Natural killer cell (primary cell): ENCODE results near the gene S100A12. TPM values are rescaled to one million over a fixed set of nuclear protein-coding genes. Genes with fewer than 3 reads are reported as not detected.

Experiments used
- ATAC-seq, 3 donors: fragments of 150-1000 bp in 2 of 3; fragments of 200-7000 bp in 1 of 3; cut with Tn5 transposase; 1 replicate in 1 of 3; 2 replicates in 2 of 3; pipeline ENCODE4 v1.10.0; 2021; ENCODE audit warnings: mild to moderate bottlenecking in 2 of 3, moderate library complexity in 2 of 3
- DNase-seq, 2 donors: peaks; one replicate each; pipeline versions ENCODE4 v3.0.0 to v3.0.0-alpha.2; 2013 to 2021; ENCODE audit warnings: mixed read lengths in 1 of 2
- H3K27ac ChIP-seq: one replicate; pipeline ENCODE4 v1.5.1; 2013; ENCODE audit warnings: mild to moderate bottlenecking, low read length
- H3K27me3 ChIP-seq: one replicate; pipeline ENCODE4 v1.6.1; 2013; ENCODE audit warnings: low read length; ENCODE audit not compliant: control insufficient read depth, insufficient read depth
- H3K36me3 ChIP-seq: one replicate; pipeline ENCODE4 v1.6.1; 2013; ENCODE audit warnings: low read length; ENCODE audit not compliant: control insufficient read depth, insufficient read depth
- H3K4me1 ChIP-seq: one replicate; pipeline ENCODE4 v1.6.1; 2013; ENCODE audit warnings: low read length; ENCODE audit not compliant: control insufficient read depth, insufficient read depth
- H3K4me3 ChIP-seq: one replicate; pipeline ENCODE4 v1.5.1; 2013; ENCODE audit warnings: low read length
- H3K9me3 ChIP-seq: one replicate; pipeline ENCODE4 v1.6.1; 2013; ENCODE audit warnings: low read length; ENCODE audit not compliant: control insufficient read depth, insufficient read depth
- H3K27ac Mint-ChIP-seq, 2 donors: one replicate each; pipeline ENCODE4 v1.8.0; 2022; ENCODE audit warnings: mild to moderate bottlenecking in 2 of 2, mixed read lengths in 2 of 2, moderate library complexity in 1 of 2
- H3K27me3 Mint-ChIP-seq, 2 donors: one replicate each; pipeline ENCODE4 v1.8.0; 2022; ENCODE audit warnings: low read depth in 2 of 2, mixed read lengths in 2 of 2
- H3K36me3 Mint-ChIP-seq: one replicate; pipeline ENCODE4 v1.8.0; 2022; ENCODE audit warnings: mixed read lengths
- H3K4me1 Mint-ChIP-seq, 2 donors: one replicate each; pipeline ENCODE4 v1.8.0; 2022; ENCODE audit warnings: mixed read lengths in 2 of 2
- H3K4me3 Mint-ChIP-seq: one replicate; pipeline ENCODE4 v1.8.0; 2022; ENCODE audit warnings: mild to moderate bottlenecking, moderate library complexity, mixed read lengths
- H3K9me3 Mint-ChIP-seq, 2 donors: one replicate each; pipeline ENCODE4 v1.8.0; 2022; ENCODE audit warnings: mixed read lengths in 2 of 2
- WGBS: methylation state at CpG from one replicate; pipeline ENCODE4 v1.1.7; 2013; ENCODE audit warnings: missing lambda C conversion rate; ENCODE audit not compliant: insufficient coverage; 5-methylcytosine and 5-hydroxymethylcytosine counted together
- intact Hi-C: fragments of 100-400 bp; cut with micrococcal nuclease; formaldehyde crosslinking; loops from one replicate; pipeline ENCODE4 v1.14.2; 2022
- total RNA-seq, 4 donors: library from RNA; stranded (reverse); fragments of 120-200 nt in 1 of 4; gene quantifications; one replicate each; pipeline versions ENCODE4 v1.2.3 to v1.2.4, GENCODE V29; 2013 to 2022
- TF ChIP-seq, protein P1 (sequence below): fragments of 200-600 bp; IDR thresholded peaks from one replicate; pipeline ENCODE4 v1.8.0; 2022; ENCODE audit warnings: antibody characterized with exemption

S100A12 gene
- total RNA-seq, 3 donors from 2014 or later (not counting 1 experiment from before 2014, with no cell fraction given) = 11.4 to 20.4 TPM; not detected in 1

DNA sequence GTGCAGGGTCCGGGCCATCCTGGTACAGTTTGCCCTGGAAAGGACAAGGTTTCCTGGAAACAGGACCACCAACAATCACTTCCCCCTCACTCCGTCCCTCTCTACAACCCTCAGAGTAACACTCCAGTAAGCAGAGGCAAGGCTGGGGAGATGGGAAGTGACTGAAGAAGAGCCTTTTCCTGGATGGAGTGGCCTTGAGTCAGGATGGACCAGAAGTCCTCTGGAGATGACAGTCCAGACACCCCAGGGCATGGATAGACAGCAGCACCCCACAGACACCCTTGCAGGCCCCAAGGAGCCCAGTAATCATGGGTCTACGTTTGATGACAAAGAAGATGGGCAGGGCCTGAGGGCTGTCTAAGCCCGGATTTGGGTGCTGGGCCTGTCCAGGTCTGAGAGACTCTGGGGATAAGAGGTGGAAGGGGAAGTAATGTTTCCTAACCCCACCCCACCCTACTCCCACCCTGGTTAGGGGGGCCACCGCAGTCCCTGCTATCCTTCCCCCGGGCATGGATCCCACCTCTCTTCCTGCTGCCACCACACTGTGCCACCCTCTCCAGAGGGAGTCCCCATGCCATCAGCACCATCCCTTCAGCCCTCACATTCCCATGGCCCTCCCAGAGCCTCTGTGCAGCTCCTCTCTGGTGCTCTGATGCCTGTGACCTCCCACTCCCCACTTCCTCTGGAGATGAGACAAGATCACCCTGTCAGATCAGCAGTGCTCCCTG is 22.7 kb upstream of the S100A12 start:
- Histone ChIP-seq H3K4me3 (no peak overlapping the region), H3K27ac (no peak overlapping the region), H3K27me3 (no peaks in the 10 kb centered on the region), H3K9me3 (no peaks in the 10 kb centered on the region), H3K36me3 (no peaks in the 10 kb centered on the region), H3K4me1 (no peaks in the 10 kb centered on the region)
- Mint-ChIP-seq H3K27ac (no peak overlapping the region), H3K9me3 (no peaks in the 10 kb centered on the region), H3K27me3 (peaks cover 10 to 16% of the 10 kb centered on the region in 2 donors), H3K4me3 (no peak overlapping the region), H3K36me3 (no peaks in the 10 kb centered on the region), H3K4me1 (no peaks in the 10 kb centered on the region)
- intact Hi-C loops = no loop called here
- DNase-seq (no peak), ATAC-seq (no peak)
- WGBS = 86% methylated on average over 4 of the region's 6 CpGs
- TF ChIP-seq, protein P1, sequence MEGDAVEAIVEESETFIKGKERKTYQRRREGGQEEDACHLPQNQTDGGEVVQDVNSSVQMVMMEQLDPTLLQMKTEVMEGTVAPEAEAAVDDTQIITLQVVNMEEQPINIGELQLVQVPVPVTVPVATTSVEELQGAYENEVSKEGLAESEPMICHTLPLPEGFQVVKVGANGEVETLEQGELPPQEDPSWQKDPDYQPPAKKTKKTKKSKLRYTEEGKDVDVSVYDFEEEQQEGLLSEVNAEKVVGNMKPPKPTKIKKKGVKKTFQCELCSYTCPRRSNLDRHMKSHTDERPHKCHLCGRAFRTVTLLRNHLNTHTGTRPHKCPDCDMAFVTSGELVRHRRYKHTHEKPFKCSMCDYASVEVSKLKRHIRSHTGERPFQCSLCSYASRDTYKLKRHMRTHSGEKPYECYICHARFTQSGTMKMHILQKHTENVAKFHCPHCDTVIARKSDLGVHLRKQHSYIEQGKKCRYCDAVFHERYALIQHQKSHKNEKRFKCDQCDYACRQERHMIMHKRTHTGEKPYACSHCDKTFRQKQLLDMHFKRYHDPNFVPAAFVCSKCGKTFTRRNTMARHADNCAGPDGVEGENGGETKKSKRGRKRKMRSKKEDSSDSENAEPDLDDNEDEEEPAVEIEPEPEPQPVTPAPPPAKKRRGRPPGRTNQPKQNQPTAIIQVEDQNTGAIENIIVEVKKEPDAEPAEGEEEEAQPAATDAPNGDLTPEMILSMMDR = no peak

DNA sequence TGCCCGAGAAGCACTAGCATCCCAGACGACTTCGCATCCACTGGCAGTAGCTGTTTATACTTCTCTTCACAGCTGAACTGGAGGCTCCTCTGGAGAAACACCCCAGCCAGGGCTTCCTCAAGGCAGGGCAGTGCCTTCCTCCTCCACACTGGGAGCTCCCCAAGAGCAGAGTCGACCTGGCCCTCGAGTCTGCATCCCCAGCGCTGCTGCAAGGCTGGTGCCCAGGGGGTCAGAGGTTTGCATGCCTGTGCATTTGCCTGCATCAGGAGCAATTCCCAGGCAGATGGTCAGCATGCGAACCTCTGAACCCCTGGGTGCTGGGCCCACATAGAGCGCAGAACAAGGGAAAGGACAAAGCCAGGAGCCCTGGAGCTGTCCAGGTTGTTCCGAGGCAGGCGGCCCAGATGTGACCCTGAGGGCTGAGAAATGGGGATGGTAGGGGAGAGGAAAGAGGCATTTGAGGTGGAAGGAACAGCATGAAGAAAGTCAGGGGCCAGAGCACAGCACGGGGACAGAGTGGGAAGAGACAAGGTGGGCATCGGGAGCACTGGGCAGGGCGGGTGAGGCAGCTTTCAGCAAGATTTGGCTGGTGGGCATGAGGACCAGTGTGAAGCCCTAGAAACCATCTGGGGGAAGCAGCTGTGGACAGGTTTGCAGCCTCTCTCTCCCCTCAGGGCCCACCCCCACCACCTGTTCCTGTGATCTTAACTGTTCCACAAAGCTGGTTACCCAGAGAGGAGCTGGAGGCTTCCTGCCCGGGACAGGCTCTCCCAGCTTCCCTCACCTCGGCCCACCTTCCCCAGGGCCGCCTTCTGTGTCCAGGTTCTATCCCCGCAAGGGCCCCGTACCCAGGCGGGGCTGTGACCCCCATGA is 21.9 kb upstream of the S100A12 start:
- Histone ChIP-seq H3K4me1 (no peaks in the 10 kb centered on the region), H3K27me3 (no peaks in the 10 kb centered on the region), H3K4me3 (no peak overlapping the region), H3K27ac (no peak overlapping the region), H3K36me3 (no peaks in the 10 kb centered on the region), H3K9me3 (no peaks in the 10 kb centered on the region)
- Mint-ChIP-seq H3K36me3 (no peaks in the 10 kb centered on the region), H3K27me3 (peaks cover 12 to 16% of the 10 kb centered on the region in 2 donors), H3K9me3 (no peaks in the 10 kb centered on the region), H3K4me3 (no peak overlapping the region), H3K27ac (no peak overlapping the region), H3K4me1 (no peaks in the 10 kb centered on the region)
- TF ChIP-seq, protein P1 = no peak
- ATAC-seq (no peak), DNase-seq (no peak)
- WGBS = 85% methylated on average over 19 of the region's 19 CpGs
- intact Hi-C loops = no loop called here

DNA sequence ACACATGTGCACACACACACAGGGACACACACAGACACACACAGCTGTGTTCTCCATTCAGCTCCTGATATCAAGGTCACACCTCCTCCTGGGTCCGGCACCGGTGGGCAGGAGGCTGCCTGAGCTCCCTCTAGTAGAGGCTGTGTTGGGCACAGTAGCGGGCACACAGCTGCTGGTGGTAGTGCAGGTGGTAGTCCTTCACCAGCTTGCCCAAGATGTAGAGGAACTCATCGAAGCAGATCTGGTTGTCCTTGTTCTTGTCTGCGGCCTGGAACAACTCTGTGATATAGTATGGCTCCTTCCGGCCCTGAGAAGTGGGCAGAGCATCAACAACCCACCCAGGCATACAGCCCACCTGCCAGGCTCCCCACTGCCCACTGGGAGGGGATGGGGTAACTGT is 21.0 kb upstream of the S100A12 start:
- intact Hi-C loops = no loop called here
- Mint-ChIP-seq H3K27me3 (peaks cover 12 to 16% of the 10 kb centered on the region in 2 donors), H3K27ac (no peak overlapping the region), H3K4me1 (no peaks in the 10 kb centered on the region), H3K4me3 (no peak overlapping the region), H3K9me3 (no peaks in the 10 kb centered on the region), H3K36me3 (no peaks in the 10 kb centered on the region)
- no peak overlapping the region for H3K27ac ChIP-seq
- 91% methylated on average over 6 of the region's 6 CpGs for WGBS
- H3K4me1 ChIP-seq = no peaks in the 10 kb centered on the region
- H3K27me3 ChIP-seq = no peaks in the 10 kb centered on the region
- TF ChIP-seq, protein P1 = no peak
- ATAC-seq = no peak
- H3K9me3 ChIP-seq = no peaks in the 10 kb centered on the region
- DNase-seq = no peak
- no peak overlapping the region for H3K4me3 ChIP-seq
- no peaks in the 10 kb centered on the region for H3K36me3 ChIP-seq
